ENCODE measurements around the gene ZBTB46.
"Not testable (repeated sequence)": the region's sequence is repeated elsewhere in the genome, so short reads cannot be mapped to it uniquely, and the experiment has no call there.

The ZBTB46 gene

GRCh38 chr20:63830841-63831588 lies at the start of gene ZBTB46:
Gene ZBTB46, minus strand, starts transcription at chr20:63831264. Its CDS starts 40,507 bp downstream, at chr20:63790757.
- DNase-seq: peak; percentile 30

DNA sequence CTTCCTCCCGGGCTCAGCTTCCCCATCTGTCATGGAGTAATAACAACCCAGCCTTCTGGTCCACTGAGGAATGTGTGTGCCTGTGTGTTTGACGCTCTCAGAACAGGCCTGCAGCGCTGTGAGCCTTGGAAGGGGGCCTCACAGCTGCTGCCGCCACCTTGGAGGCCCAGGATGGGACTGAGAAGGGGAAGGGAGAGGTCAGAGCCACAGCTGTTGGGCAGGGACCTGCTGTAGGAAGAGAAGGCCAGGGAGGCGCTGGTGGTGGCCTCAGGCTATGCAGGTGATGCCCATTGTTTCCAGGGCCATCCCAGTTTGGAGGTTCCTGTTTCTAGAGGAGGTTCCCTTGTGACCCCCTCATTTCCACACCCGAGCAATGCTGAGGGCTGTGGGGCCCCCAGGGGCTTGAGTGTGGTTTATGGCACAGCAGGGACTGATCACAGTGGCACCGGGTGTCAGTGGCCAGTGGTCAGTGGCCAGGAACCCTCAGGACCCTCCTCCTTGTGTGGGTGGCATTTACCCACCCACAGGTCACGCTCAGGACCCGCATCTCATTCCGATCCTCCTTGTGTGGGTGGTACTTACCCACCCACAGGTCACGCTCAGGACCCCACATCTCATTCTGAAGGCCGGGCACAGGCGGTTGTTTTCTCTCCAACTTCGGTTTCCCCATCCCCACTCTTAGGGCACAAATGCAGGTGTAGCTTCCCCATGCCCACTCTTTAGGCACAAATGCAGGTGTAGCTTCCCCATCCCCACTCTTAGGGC lies 48.0 kb upstream of the ZBTB46 start:
- no peak for DNase-seq

- DNase-seq: no peak
These were observed 46.8 kb upstream of the ZBTB46 start for GRCh38 chr20:63877755-63878470.

DNA sequence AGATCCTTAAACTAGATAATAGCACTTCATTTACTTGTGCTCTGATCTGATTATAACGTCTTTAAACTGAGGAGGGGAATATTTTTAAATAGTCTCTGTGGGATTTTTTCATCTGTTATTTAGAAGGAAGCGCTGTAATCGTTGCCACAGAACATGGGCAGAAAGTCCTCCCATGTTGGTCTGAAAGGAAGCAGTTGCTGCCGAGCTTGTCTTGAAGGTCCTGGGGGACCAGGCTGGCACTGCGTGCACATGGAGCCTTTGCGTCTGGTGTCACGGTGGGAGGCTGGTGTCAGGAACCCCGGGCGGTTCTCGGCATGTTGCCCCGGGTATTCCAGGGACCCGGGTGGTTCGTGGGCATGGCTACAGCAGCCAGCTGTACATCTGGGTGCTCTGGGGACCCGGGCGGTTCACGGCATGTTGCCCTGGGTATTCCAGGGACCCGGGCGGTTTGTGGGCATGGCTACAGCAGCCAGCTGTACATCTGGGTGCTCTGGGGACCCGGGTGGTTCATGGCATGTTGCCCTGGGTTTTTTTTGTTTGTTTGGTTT lies 45.5 kb upstream of the ZBTB46 start:
- no peak for DNase-seq

GRCh38 chr20:63874241-63874640 lies 43.2 kb upstream of the ZBTB46 start:
- DNase-seq: not testable (repeated sequence)

DNA sequence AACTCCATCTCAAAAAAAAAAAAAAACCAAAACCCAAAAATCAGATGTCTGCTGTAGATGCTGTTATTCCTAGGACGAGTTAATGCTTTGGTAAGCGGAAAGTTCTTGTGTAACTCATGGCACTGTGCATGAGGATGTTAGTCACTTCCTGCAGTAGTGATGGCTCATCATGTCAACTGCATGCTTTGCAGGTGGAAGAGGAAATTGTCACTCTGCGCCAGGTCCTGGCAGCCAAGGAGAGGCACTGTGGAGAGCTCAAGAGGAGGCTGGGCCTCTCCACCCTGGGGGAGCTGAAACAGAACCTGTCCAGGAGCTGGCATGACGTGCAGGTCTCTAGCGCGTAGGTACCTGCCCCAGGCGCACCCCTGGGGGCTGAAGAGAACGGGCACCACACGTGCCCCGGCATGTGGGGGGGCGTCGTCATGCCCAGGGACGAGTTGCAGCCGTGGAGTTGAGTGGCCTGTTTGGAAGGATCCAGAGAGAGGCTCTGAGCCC lies 42.5 kb upstream of the ZBTB46 start:
- DNase-seq: peak; percentile 40

GRCh38 chr20:63868264-63868663 lies 37.2 kb upstream of the ZBTB46 start:
- DNase-seq: no peak

GRCh38 chr20:63867042-63867441 lies 36.0 kb upstream of the ZBTB46 start:
- DNase-seq: not testable (repeated sequence)

DNA sequence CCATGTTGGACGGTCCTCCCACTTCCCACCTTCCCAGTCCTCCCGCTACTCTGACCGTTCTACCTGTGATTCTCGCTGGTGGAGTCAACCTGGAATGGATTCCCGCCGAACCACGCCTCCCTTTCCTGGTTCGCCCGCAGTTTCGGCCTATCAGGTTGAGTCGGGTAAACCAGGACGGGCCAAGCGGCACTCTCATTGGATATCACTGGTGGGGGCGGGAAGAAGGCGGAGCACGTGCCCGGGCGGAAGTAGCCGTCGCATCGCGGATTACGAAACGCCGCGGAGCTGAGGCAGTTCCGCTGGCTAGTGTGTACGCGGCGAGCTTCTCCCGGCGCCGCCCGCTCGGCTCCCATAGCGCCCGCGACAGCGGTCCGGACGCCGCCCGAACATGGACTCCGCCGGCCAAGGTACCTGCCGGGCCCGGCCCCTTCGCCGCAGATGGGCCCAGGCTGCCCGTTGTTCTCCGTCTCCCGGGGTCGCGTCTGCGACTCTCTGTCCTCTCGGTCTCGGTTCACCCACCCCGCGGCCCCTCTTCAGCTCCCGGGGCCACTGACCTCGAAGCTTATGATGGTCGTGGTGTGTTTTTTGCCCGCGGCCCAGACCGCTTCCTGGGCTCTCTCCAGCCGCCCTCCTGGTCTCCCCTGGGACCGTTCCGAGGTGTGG lies 34.0 kb upstream of the ZBTB46 start, which contains the start of gene TPD52L2:
TPD52L2 (plus strand) TSS at position 293 of the 663 bp plus-strand sequence; CDS start at position 389, 96 bp downstream.
- peak; percentile 97 for DNase-seq

- no peak for DNase-seq
These were observed 33.5 kb upstream of the ZBTB46 start for GRCh38 chr20:63864545-63864977.

- peak; percentile 84 for DNase-seq
These were observed 32.9 kb upstream of the ZBTB46 start for GRCh38 chr20:63863798-63864544.

- no peak for DNase-seq
These were observed 32.1 kb upstream of the ZBTB46 start for GRCh38 chr20:63863021-63863797.

- DNase-seq: no peak
These were observed 31.2 kb upstream of the ZBTB46 start for GRCh38 chr20:63861981-63862901.

GRCh38 chr20:63861365-63861934 lies 30.4 kb upstream of the ZBTB46 start, which contains the start of gene ABHD16B:
Gene ABHD16B, plus strand, starts transcription at chr20:63861498. Its CDS starts 43 bp downstream, at chr20:63861541.
- DNase-seq: no peak

DNA sequence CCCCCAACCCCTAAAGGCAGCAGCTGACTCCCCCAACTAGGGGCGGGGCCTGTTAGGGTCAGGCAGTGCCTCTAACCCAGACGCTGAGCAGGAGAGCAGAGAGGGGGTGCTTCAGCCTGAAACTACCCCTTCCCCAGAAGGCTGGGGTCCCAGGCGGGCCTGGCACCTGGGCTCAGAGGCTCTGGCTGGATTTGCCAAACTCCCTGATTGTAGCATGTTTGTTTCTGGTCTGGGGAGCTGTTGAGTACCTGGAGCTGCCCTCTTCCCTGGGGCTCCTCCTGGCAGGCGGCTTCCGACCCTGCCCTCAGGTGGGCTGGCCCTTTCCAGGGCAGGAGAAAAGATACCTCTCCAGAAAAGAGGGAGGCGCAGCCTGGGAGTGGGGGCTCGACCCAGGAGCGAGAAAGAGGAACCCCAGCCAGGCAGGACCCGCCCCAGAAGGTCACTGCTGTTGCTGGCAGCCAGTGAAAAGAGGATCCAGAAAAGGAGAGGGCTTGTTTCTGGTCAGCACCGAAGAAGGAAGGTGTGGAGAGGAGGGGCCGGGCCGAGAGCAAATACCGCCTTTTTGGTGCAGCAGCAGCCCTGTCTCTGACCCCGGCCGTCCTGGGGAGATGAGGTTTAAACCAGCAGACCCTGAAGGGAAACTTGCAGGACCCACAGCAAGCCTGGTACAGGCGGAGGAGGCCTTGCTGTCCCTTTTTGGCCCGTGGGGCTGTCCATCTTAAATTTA lies 29.4 kb upstream of the ZBTB46 start:
- no peak for DNase-seq

DNA sequence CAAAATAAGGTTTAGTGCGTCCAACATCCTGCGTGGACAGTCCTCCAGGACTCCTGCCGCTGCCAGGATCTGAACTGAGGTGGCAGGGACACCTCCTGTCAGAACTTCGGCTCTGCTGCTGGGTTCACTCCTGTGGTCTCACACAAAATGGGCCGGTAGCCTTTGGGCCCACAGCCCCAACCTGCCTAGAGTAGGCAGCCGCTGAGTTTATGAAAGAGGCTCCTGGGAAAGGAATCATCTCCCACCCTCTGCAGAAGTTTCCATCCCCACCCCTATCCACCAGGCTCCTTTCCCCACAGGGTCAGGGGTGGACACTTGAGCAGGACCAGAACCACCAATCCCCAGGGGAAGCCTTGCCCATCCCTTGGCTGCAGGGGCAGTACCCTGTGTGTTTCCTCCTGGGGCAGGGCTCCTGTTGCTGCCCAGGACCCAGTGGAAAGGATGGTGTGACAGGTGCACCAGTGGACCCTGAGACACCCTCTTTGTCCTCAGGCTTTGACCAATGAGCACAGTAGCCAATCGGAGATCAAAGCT lies 28.2 kb upstream of the ZBTB46 start:
- DNase-seq: no peak

DNA sequence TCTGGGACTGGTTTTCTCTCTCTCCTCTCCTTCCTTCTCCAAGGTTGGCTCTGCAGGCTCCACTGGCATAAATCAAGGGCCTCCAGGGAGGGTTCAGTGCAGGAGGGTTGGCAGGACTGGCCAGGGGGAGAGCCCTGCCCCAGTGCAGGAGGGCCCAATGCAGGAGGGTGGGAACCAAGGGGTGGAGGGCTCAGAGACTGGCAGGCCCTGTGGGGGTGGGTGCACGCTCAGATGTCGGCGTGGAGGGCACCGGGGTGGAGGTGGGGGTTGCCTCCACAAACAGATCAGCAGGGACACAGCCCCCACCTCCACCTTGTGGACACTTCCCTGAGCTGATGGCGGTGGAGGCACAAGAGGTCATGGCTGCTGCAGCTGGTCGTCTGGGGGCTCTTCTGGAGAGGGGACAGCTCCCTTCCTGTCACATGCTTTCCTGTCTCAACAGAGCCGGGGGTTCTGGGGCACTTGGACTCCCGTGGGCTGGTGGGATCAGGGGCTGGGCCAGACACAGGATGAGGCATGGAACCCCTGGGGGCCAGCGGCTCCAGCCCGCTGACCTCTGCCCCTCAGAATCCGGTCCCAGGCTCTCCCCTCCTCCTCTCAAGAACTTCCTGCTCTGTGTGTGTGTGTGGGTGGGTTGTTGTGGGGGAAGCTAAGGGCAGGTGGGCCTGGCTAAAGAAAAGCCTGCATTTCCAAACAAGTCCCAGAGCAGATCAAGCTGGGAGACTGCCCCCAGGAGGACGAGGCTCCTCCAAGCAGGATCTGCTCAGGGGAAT lies 27.5 kb upstream of the ZBTB46 start:
- DNase-seq: no peak

Data from CD4-positive, alpha-beta T cell treated with Interleukin-21 for 1 hour (primary cell).